Lower leg skin (tissue), 3 donors: ENCODE results near the gene ASB1.

ENCODE experiments used
- CTCF ChIP-seq, 3 donors: fragments of 450-650 bp; IDR thresholded peaks; one replicate each; pipeline ENCODE4 v1.5.1; 2016; ENCODE audit warnings: antibody characterized with exemption in 3 of 3, mild to moderate bottlenecking in 3 of 3, moderate library complexity in 2 of 3
- POLR2A ChIP-seq, 2 donors: fragments of 450-650 bp; IDR thresholded peaks; one replicate each; pipeline ENCODE4 v1.6.1; 2016 to 2017; ENCODE audit warnings: antibody characterized with exemption in 2 of 2, mild to moderate bottlenecking in 1 of 2, moderate library complexity in 1 of 2

- no peak for TF ChIP-seq CTCF (IDR thresholded peaks at IDR 0.05)
- no peak for TF ChIP-seq POLR2A (IDR thresholded peaks at IDR 0.05)
Measured at GRCh38 chr2:238425505-238425978, 1.2 kb upstream of the ASB1 start.
